Colonic mucosa (tissue), 4 donors: ENCODE results near the gene COL23A1. TPM values are rescaled to one million over a fixed set of nuclear protein-coding genes. Genes with fewer than 3 reads are reported as not detected.
A peak's percentile ranks its signal among the peaks of the same experiment; 100 is the strongest.

Experiments
- DNase-seq: peaks from one replicate; pipeline ENCODE4 v3.0.0-alpha.2; 2020
- H3K27ac ChIP-seq: fragments of 200-600 bp; one replicate; pipeline ENCODE4 v1.8.0; 2021
- H3K27me3 ChIP-seq: fragments of 200-600 bp; one replicate; pipeline ENCODE4 v1.8.0; 2021
- H3K36me3 ChIP-seq: fragments of 200-600 bp; one replicate; pipeline ENCODE4 v1.8.0; 2021
- H3K4me1 ChIP-seq: fragments of 200-600 bp; one replicate; pipeline ENCODE4 v1.8.0; 2021; ENCODE audit warnings: mild to moderate bottlenecking
- H3K4me3 ChIP-seq: fragments of 200-600 bp; one replicate; pipeline ENCODE4 v1.8.0; 2021
- H3K9ac ChIP-seq, 2 donors: one replicate each; pipeline ENCODE4 v1.7.0; 2013; ENCODE audit warnings: control low read depth in 2 of 2, low read depth in 2 of 2, low read length in 2 of 2
- H3K9me3 ChIP-seq: fragments of 200-600 bp; one replicate; pipeline ENCODE4 v1.8.0; 2021
- intact Hi-C: fragments of 100-400 bp; cut with DNase I; formaldehyde crosslinking; loops from one replicate; pipeline ENCODE4 v1.14.1; 2022
- total RNA-seq, 2 donors: library from RNA; stranded (reverse); fragmentation: NEBNext Ultra II Directional in 1 of 2; extraction: Animal tissue kit (Norgen Biotek cat#: 25700) in 1 of 2; gene quantifications; one replicate each; pipeline ENCODE4 v1.2.1, GENCODE V29; 2021
- TF ChIP-seq, protein P1 (sequence below): fragments of 200-600 bp; IDR thresholded peaks from one replicate; pipeline ENCODE4 v1.8.0; 2022; ENCODE audit warnings: antibody characterized with exemption, mild to moderate bottlenecking
- donor health status: healthy.
- donor health status: DM: no; HTN: no; CAD: no.
- donor health status: DM: no; HTN: no; CAD: no.

The COL23A1 gene
- total RNA-seq, 2 donors from 2014 or later, result 0.37 to 0.49 TPM

DNA sequence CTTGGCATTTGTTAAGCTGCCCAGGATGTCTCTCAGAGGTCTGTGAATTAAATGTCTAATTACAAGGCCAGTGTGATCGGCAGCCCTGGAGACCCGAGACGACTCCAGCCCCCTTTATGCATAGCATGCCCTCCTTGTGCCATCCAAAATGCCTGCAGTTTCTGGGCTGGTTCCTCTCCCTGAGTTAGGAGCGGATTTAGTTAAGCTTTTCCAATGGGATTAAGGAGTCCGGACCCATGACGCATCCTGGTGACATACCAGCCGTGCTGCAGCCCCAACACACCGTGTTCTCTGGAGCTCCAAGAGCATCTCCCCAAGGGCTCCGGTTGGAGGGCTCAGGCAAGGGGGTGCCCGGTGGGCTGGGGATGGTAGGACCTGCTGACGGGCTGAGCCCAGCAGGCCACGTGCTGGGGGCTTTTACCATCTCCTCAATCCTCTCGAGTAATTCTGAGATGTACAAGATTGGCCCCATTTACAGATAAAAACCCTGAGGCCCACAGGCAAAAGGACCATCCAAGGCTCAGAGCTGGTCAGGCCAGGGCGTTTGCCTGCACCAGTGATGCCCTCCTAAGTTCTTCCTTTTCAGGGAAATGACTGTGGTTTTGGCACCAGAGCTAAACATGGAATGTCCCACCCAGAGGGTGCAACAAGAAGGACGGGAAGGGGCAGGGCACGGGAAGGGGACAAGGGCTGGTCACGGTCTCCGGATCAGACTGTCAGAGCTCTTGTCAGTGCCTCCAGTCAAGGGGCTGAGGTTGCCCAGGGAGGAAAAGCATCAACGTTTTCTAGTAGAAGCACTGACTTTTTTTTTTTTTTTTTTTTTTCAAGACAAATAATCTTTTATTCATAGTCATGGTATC lies 275.0 kb downstream of the COL23A1 start:
- H3K9me3 ChIP-seq, result no peaks in the 10 kb centered on the region
- H3K4me1 ChIP-seq, result no peaks in the 10 kb centered on the region
- no peaks in the 10 kb centered on the region for H3K36me3 ChIP-seq
- no peak for DNase-seq
- intact Hi-C loops, result no loop called here
- TF ChIP-seq, protein P1, sequence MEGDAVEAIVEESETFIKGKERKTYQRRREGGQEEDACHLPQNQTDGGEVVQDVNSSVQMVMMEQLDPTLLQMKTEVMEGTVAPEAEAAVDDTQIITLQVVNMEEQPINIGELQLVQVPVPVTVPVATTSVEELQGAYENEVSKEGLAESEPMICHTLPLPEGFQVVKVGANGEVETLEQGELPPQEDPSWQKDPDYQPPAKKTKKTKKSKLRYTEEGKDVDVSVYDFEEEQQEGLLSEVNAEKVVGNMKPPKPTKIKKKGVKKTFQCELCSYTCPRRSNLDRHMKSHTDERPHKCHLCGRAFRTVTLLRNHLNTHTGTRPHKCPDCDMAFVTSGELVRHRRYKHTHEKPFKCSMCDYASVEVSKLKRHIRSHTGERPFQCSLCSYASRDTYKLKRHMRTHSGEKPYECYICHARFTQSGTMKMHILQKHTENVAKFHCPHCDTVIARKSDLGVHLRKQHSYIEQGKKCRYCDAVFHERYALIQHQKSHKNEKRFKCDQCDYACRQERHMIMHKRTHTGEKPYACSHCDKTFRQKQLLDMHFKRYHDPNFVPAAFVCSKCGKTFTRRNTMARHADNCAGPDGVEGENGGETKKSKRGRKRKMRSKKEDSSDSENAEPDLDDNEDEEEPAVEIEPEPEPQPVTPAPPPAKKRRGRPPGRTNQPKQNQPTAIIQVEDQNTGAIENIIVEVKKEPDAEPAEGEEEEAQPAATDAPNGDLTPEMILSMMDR, result no peak
- no peak overlapping the region for H3K4me3 ChIP-seq
- H3K9ac ChIP-seq, result no peak overlapping the region
- H3K27ac ChIP-seq, result no peak overlapping the region
- no peaks in the 10 kb centered on the region for H3K27me3 ChIP-seq

DNA sequence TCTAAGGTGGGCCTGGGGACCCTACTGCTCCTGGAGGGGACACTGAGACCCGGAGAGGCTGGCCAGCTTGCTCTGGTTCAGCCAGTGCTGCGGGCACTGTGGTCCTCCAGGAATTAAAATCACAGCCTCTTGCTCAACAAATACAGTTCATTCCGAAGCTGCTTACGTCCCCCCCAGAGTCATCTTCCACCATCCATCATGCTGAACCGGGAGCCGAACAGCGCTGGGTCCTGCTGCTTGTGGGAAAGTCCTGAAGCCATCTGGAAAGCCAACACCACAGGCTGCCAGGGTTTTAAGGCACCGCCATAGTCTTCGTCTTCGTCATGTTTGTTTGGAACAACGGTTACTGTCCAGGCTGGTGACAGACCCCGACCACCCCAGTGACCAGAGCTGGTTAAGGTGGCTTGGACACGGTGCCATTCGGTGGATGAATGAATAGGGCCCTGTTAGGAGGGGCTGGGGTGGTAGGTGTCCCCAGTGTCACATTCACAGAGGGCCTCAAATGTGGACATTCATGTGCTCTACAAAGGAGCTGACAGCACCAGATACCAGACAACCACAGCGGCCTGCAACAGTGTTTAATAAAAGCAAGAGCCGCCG lies 276.0 kb downstream of the COL23A1 start:
- Histone ChIP-seq H3K27me3 (no peaks in the 10 kb centered on the region), H3K4me1 (no peaks in the 10 kb centered on the region), H3K9me3 (no peaks in the 10 kb centered on the region), H3K9ac (no peak overlapping the region), H3K27ac (no peak overlapping the region), H3K36me3 (no peaks in the 10 kb centered on the region), H3K4me3 (no peak overlapping the region)
- no peak for DNase-seq
- TF ChIP-seq, protein P1, result no peak
- intact Hi-C loops, result no loop called here

DNA sequence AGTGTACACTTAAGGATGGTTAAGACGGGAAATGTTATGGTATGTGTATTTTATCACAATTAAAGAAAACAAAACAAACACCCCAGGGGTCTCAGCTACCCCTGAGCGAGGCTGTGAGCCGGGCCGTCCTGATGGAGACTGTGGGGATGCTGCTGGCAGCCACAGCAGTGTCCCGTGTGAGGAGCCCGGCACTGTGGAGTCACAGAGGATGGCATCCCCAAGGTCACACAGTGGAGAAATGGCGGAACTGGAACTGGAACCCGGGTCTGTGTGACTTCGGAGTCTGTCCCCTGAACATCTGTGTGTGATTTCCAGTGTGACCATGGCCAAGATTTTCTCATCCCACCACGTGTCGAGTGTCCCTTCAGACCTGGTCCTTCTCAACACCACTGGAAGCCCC lies 276.9 kb downstream of the COL23A1 start:
- Histone ChIP-seq H3K4me1 (no peaks in the 10 kb centered on the region), H3K36me3 (no peaks in the 10 kb centered on the region), H3K9ac (no peak overlapping the region), H3K4me3 (no peak overlapping the region), H3K27me3 (no peaks in the 10 kb centered on the region), H3K9me3 (no peaks in the 10 kb centered on the region), H3K27ac (no peak overlapping the region)
- intact Hi-C loops, result no loop called here
- TF ChIP-seq, protein P1, result no peak
- DNase-seq, result no peak

DNA sequence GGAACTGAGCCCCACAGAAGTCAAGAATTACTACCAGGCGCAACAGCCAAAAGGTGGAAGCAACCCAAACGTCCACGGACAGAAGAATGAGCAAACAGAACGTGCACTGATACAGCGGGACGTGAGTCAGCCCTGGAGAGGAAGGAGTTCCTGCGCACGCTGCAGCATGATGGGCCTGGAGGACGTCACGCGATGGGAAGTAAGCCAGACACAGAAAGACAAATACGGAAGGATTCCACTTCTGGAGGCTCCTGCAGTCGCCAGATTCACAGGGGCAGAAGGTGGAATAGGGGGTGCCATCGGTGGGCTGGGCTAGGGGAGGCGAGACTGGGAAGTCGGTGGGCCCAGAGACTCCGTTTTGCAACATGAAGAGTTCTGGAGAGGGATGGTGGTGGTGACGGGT lies 277.3 kb downstream of the COL23A1 start:
- Histone ChIP-seq H3K4me1 (no peaks in the 10 kb centered on the region), H3K36me3 (no peaks in the 10 kb centered on the region), H3K4me3 (no peak overlapping the region), H3K27me3 (no peaks in the 10 kb centered on the region), H3K9ac (peak overlapping the region in 1 of 2 donors; percentile 19), H3K27ac (no peak overlapping the region), H3K9me3 (no peaks in the 10 kb centered on the region)
- intact Hi-C loops, result no loop called here
- TF ChIP-seq, protein P1, result no peak
- no peak for DNase-seq

DNA sequence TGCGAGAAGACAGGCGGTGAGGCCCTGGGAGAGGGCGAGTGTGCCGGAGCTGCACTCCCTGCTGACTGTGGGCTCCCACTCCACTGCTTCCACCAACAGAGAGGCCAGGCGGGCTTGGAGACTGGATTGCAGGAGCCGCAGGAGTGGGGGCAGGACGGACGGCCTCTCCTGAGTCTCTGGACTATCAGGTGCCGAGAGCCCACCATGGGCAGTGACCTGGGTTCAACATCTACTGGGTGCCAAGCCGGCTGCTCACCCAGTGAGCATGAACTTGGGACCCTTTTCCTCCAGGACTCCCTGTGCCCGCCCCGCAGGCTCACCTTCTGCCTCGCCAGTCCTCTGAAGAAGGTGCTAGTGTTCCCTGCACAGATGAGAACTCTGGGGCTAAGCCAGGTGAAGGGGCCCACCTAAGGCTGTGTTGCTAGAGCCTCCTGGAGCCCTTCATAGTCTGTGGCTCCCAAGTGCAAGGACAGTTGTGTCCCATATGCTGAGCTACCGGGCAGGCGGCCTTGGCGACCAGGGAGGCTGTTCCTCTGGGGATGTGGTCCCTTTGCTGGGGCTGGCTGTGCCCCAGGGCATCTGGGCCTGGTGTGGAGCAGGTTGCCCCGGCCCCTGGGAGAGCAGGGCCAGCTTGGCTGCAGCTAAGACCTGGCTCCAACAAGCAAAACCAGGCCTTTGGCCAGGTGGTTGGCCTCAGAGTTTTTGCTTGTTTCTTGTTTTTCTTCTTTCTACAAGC lies 279.9 kb downstream of the COL23A1 start:
- Histone ChIP-seq H3K9me3 (no peaks in the 10 kb centered on the region), H3K9ac (no peak overlapping the region), H3K27me3 (no peaks in the 10 kb centered on the region), H3K4me3 (no peak overlapping the region), H3K36me3 (no peaks in the 10 kb centered on the region), H3K27ac (no peak overlapping the region), H3K4me1 (no peaks in the 10 kb centered on the region)
- intact Hi-C loops, result no loop called here
- no peak for DNase-seq
- TF ChIP-seq, protein P1, result no peak
